ENCODE measurements around the gene FAM114A1. TPM values are rescaled to one million over a fixed set of nuclear protein-coding genes. Genes with fewer than 3 reads are reported as not detected.

The FAM114A1 gene
- total RNA-seq, 1 experiment from 2014 or later, result 32.0 TPM

DNA sequence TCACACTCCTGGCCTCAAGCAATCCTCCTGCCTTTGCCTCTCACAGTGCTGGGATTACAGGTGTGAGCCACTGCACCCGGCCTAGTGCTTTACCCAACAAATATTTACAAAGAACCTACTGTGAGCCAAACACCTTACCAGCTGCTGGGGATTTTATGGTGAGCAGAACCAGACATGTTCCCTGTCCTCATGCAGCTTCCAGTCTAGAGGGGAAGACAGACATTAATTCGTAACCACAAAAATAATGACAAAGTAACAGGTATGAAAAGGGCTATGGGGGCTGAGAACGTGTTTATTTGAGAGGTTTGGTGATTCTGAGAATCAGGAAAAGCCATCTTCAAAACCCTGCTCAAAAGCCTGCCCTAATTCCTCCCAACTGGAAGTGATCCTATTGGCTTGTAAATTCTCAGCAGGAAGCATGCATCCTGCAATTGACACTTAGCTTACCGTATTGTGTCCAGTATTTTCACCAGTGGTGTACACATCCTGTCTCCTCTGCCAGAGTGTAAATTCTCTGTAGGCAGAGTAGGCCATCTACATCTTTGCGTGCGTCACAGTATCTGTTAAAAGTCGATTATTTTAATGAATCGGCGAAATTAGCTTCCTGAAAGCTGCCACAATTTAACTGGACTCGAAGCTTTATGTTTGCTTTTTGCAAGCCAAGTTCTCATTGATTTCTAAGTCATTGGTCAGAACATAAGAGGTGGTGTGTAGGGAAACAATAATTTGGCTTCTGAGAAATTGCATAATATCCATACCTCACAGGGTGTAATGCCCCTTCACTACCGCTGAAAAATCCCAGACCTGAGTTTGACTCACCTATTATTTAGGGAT, 97.6 kb downstream of the FAM114A1 start:
- no TSS peak for BruUV-seq (replicated peaks)
- TF ChIP-seq SIN3A (IDR thresholded peaks at IDR 0.05; ENCODE audit: borderline replicate concordance, insufficient read depth, low read depth, low read length) (no peak), POLR2AphosphoS5 (IDR thresholded peaks at IDR 0.05; ENCODE audit: low read depth, low read length) (no peak), TCF7L2 (IDR thresholded peaks at IDR 0.05; ENCODE audit: low read depth, low read length) (no peak), REST (IDR thresholded peaks at IDR 0.05; ENCODE audit: insufficient read depth in 1 of 2, low read depth in 2 of 2, low read length in 1 of 2) (no peak), CTCF (IDR thresholded peaks at IDR 0.05) (no peak)
- DNase-seq (ENCODE audit: low read depth, low spot score) (no peak), ATAC-seq (no peak)
- POLR2A ChIA-PET, result no interaction called here
- H3K27me3 ChIP-seq (ENCODE audit: control insufficient read depth, insufficient read depth, low read length), result no peaks in the 10 kb centered on the region
- no peak overlapping the region for H3K4me3 ChIP-seq (ENCODE audit: low read depth in 2 of 2, low read length in 2 of 2)
- intact Hi-C loops (cut with micrococcal nuclease; ENCODE audit: unreplicated experiment), result no loop called here
- no peaks in the 10 kb centered on the region for H3K36me3 ChIP-seq (ENCODE audit: control insufficient read depth, insufficient read depth, low read length)
- no peaks in the 10 kb centered on the region for H3K4me1 ChIP-seq (ENCODE audit: control insufficient read depth, insufficient read depth, low read length)
- CTCF ChIA-PET, result no interaction called here
- in situ Hi-C loops (cut with HindIII; ENCODE audit: low pct_unique_long_range_greater_than_20kb, low sequenced_read_pairs), result no loop called here
- H3K9me3 ChIP-seq (ENCODE audit: control insufficient read depth, insufficient read depth, low read depth, low read length), result no peaks in the 10 kb centered on the region
- no peak overlapping the region for H3K27ac ChIP-seq (ENCODE audit: low read length)

DNA sequence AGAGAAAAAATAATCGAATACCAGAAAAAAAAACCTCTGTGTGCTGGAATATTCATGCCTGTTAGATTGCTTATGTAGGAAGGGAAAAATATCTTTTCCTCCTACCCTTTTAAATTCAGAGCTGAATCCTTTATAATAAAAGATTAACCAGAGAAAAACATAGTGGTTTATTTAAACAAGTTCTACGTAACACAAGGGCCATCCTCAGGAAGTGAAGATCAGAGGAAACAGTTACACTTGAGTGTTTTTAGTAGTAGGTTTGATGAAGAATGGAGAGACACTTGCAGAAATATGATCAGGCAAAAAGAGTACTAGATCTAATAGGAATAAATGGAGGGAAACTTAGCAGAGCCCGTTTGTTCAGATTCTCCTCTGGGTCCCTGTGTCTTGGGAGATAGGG, 98.3 kb downstream of the FAM114A1 start:
- DNase-seq (ENCODE audit: low read depth, low spot score) (no peak), ATAC-seq (no peak)
- no peaks in the 10 kb centered on the region for H3K36me3 ChIP-seq (ENCODE audit: control insufficient read depth, insufficient read depth, low read length)
- no peaks in the 10 kb centered on the region for H3K27me3 ChIP-seq (ENCODE audit: control insufficient read depth, insufficient read depth, low read length)
- no TSS peak for BruUV-seq (replicated peaks)
- POLR2A ChIA-PET, result no interaction called here
- CTCF ChIA-PET, result no interaction called here
- H3K4me3 ChIP-seq (ENCODE audit: low read depth in 2 of 2, low read length in 2 of 2), result no peak overlapping the region
- no peaks in the 10 kb centered on the region for H3K4me1 ChIP-seq (ENCODE audit: control insufficient read depth, insufficient read depth, low read length)
- H3K27ac ChIP-seq (ENCODE audit: low read length), result no peak overlapping the region
- in situ Hi-C loops (cut with HindIII; ENCODE audit: low pct_unique_long_range_greater_than_20kb, low sequenced_read_pairs) (no loop called here), intact Hi-C loops (cut with micrococcal nuclease; ENCODE audit: unreplicated experiment) (no loop called here)
- no peaks in the 10 kb centered on the region for H3K9me3 ChIP-seq (ENCODE audit: control insufficient read depth, insufficient read depth, low read depth, low read length)
- TF ChIP-seq POLR2AphosphoS5 (IDR thresholded peaks at IDR 0.05; ENCODE audit: low read depth, low read length), result no peak
- no peak for TF ChIP-seq CTCF (IDR thresholded peaks at IDR 0.05)
- no peak for TF ChIP-seq REST (IDR thresholded peaks at IDR 0.05; ENCODE audit: insufficient read depth in 1 of 2, low read depth in 2 of 2, low read length in 1 of 2)
- no peak for TF ChIP-seq TCF7L2 (IDR thresholded peaks at IDR 0.05; ENCODE audit: low read depth, low read length)
- TF ChIP-seq SIN3A (IDR thresholded peaks at IDR 0.05; ENCODE audit: borderline replicate concordance, insufficient read depth, low read depth, low read length), result no peak
